Liver (tissue), 9 donors: ENCODE results near the gene MTCH1. TPM values are rescaled to one million over a fixed set of nuclear protein-coding genes. Genes with fewer than 3 reads are reported as not detected.

Experiments used
- DNase-seq: peaks from one replicate; pipeline ENCODE4 v3.0.0-alpha.2; 2017; ENCODE audit warnings: low spot score
- H3K27ac ChIP-seq, 2 donors: one replicate each; pipeline ENCODE4 v1.7.0; 2013; ENCODE audit warnings: inconsistent platforms in 2 of 2, low read length in 2 of 2, control low read depth in 1 of 2, low read depth in 1 of 2, mild to moderate bottlenecking in 1 of 2
- H3K27me3 ChIP-seq, 4 donors: one replicate each; pipeline versions ENCODE4 v1.6.1 to v1.7.0; 2013; ENCODE audit warnings: low read length in 3 of 4, inconsistent platforms in 1 of 4, mild to moderate bottlenecking in 1 of 4, moderate library complexity in 1 of 4; ENCODE audit not compliant: control insufficient read depth in 4 of 4, insufficient read depth in 4 of 4
- H3K36me3 ChIP-seq, 4 donors: one replicate each; pipeline versions ENCODE4 v1.6.1 to v1.7.0; 2013; ENCODE audit warnings: low read length in 3 of 4, mild to moderate bottlenecking in 3 of 4, low read depth in 1 of 4, moderate library complexity in 1 of 4; ENCODE audit not compliant: control insufficient read depth in 4 of 4, insufficient read depth in 3 of 4
- H3K4me1 ChIP-seq, 4 donors: one replicate each; pipeline versions ENCODE4 v1.6.1 to v1.7.0; 2013; ENCODE audit warnings: low read length in 3 of 4, mild to moderate bottlenecking in 3 of 4, moderate library complexity in 1 of 4; ENCODE audit not compliant: control insufficient read depth in 4 of 4, insufficient read depth in 4 of 4
- H3K4me3 ChIP-seq, 3 donors: one replicate each; pipeline versions ENCODE4 v1.6.1 to v1.7.0; 2013; ENCODE audit warnings: low read length in 3 of 3, control low read depth in 1 of 3, low read depth in 1 of 3, mild to moderate bottlenecking in 1 of 3
- H3K9ac ChIP-seq, 2 donors: one replicate each; pipeline ENCODE4 v1.7.0; 2013; ENCODE audit warnings: low read length in 2 of 2, mild to moderate bottlenecking in 2 of 2, moderate library complexity in 2 of 2, control low read depth in 1 of 2, low read depth in 1 of 2
- H3K9me3 ChIP-seq, 4 donors: one replicate each; pipeline versions ENCODE4 v1.6.1 to v1.7.0; 2013; ENCODE audit warnings: low read length in 3 of 4; ENCODE audit not compliant: control insufficient read depth in 4 of 4
- EGR1 ChIP-seq, 2 donors: IDR thresholded peaks; 2 replicates each; pipeline ENCODE4 v1.6.1; 2016 to 2018; ENCODE audit warnings: antibody characterized with exemption in 2 of 2, low read depth in 2 of 2
- FOXA1 ChIP-seq: IDR thresholded peaks from 2 replicates; pipeline ENCODE4 v1.6.1; 2016; ENCODE audit warnings: antibody characterized with exemption
- HNF4G ChIP-seq: IDR thresholded peaks from 2 replicates; pipeline ENCODE4 v1.6.1; 2016; ENCODE audit warnings: antibody characterized with exemption
- JUND ChIP-seq, 2 donors: IDR thresholded peaks; 2 replicates each; pipeline ENCODE4 v1.6.1; 2016; ENCODE audit warnings: antibody characterized with exemption in 2 of 2
- YY1 ChIP-seq: IDR thresholded peaks from 2 replicates; pipeline ENCODE4 v1.6.1; 2016; ENCODE audit warnings: antibody characterized with exemption, mild to moderate bottlenecking
- WGBS: extraction: QIAGEN DNeasy Blood & Tissue Kit; methylation state at CpG from one replicate; pipeline ENCODE4 v1.1.7; 2013; 5-methylcytosine and 5-hydroxymethylcytosine counted together
- polyA plus RNA-seq, 2 donors: library from polyadenylated mRNA; stranded (reverse) in 1 of 2; unstranded in 1 of 2; fragments of 200-250 nt in 1 of 2; fragments of >200 nt in 1 of 2; fragmentation: Nextera tagmentation in 1 of 2; extraction: Ambion mirVana in 1 of 2; gene quantifications; one replicate each; pipeline versions ENCODE4 v1.2.1 to v1.2.3, GENCODE V29; 2013 to 2015
- total RNA-seq, 2 donors: library from RNA; depleted of rRNA; stranded (reverse); fragments of >200 nt; gene quantifications; one replicate each; pipeline ENCODE4 v1.2.3, GENCODE V29; 2014
- TF ChIP-seq, protein P1 (sequence below): IDR thresholded peaks from 2 replicates; pipeline ENCODE4 v1.6.1; 2016; ENCODE audit warnings: antibody characterized with exemption, mild to moderate bottlenecking
- donor health status: healthy.
- donor health status: healthy.
- donor health status: healthy.
- donor health status: healthy.
- donor health status: healthy.

MTCH1 gene
- total and polyA plus RNA-seq, 4 donors: 61.5 to 79.6 (median 74.1) TPM

DNA sequence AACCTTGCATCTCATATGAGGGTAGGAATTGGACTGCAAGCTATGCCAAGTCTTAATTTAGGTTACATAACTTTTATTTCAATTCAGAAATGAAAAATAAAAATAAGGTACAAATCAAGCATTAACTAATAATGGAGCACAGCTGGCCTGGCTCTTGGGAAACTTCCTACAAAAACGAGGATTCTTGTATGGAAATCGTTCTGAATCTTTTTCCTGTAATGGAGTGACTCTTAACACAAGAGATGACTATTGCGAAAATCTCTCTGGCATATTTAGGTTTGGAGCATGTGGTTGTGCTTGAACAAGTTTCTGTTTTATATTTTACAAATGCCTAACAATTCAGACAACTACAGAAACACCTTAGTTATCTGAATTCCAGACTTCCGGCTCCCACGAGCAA, 65.5 kb downstream of the MTCH1 start:
- WGBS: 92% methylated on average over 5 of the region's 5 CpGs
- Histone ChIP-seq H3K9ac (no peak overlapping the region), H3K27me3 (no peaks in the 10 kb centered on the region), H3K27ac (no peak overlapping the region), H3K4me1 (no peaks in the 10 kb centered on the region), H3K9me3 (no peaks in the 10 kb centered on the region), H3K4me3 (no peak overlapping the region), H3K36me3 (peaks cover 5 to 66% (median 41%) of the 10 kb centered on the region in 4 donors)
- no peak for TF ChIP-seq EGR1 (IDR thresholded peaks at IDR 0.05; ENCODE audit: low read depth in 2 of 2)
- TF ChIP-seq JUND (IDR thresholded peaks at IDR 0.05): no peak
- no peak for TF ChIP-seq HNF4G
- DNase-seq: no peak

DNA sequence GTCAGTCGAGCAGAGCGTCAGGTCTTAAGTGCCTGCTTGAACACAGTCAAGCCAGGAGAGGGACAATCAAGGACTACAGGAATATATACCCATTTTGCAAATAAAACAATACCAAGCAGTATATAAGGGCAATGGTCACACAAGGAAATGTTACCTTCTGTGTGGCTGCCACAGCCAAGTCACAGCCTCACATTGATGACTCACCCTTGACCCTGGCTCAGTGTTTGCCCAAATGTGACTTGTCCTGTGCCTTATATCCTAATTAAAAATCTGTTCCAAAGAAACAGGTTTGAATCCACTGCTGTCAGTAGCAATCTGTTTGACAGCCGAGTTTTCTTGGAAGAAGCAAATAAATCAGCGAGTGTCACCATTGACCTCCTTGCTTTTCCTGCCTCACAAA, 65.9 kb downstream of the MTCH1 start:
- Histone ChIP-seq H3K4me1 (no peaks in the 10 kb centered on the region), H3K27me3 (no peaks in the 10 kb centered on the region), H3K9ac (no peak overlapping the region), H3K9me3 (no peaks in the 10 kb centered on the region), H3K36me3 (peaks cover 5 to 65% (median 40%) of the 10 kb centered on the region in 4 donors), H3K4me3 (no peak overlapping the region), H3K27ac (no peak overlapping the region)
- no peak for DNase-seq
- 93% methylated on average over 4 of the region's 4 CpGs for WGBS
- TF ChIP-seq, protein P1, sequence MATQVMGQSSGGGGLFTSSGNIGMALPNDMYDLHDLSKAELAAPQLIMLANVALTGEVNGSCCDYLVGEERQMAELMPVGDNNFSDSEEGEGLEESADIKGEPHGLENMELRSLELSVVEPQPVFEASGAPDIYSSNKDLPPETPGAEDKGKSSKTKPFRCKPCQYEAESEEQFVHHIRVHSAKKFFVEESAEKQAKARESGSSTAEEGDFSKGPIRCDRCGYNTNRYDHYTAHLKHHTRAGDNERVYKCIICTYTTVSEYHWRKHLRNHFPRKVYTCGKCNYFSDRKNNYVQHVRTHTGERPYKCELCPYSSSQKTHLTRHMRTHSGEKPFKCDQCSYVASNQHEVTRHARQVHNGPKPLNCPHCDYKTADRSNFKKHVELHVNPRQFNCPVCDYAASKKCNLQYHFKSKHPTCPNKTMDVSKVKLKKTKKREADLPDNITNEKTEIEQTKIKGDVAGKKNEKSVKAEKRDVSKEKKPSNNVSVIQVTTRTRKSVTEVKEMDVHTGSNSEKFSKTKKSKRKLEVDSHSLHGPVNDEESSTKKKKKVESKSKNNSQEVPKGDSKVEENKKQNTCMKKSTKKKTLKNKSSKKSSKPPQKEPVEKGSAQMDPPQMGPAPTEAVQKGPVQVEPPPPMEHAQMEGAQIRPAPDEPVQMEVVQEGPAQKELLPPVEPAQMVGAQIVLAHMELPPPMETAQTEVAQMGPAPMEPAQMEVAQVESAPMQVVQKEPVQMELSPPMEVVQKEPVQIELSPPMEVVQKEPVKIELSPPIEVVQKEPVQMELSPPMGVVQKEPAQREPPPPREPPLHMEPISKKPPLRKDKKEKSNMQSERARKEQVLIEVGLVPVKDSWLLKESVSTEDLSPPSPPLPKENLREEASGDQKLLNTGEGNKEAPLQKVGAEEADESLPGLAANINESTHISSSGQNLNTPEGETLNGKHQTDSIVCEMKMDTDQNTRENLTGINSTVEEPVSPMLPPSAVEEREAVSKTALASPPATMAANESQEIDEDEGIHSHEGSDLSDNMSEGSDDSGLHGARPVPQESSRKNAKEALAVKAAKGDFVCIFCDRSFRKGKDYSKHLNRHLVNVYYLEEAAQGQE: no peak
- TF ChIP-seq FOXA1 (no peak), EGR1 (IDR thresholded peaks at IDR 0.05; ENCODE audit: low read depth in 2 of 2) (no peak), JUND (IDR thresholded peaks at IDR 0.05) (peak in 1 of 2 donors; percentile 41), YY1 (no peak)

Other genes starting within 250 kb of the MTCH1 start
- under 1 TPM; 0.42 to 0.47 TPM for gene CPNE5, start 146.8 kb downstream of the MTCH1 start, total RNA-seq
- gene CPNE5, start 146.8 kb downstream of the MTCH1 start, polyA plus RNA-seq: 1 to 10 TPM in 1 of 2 donors, under 1 TPM in 1; 0.24 to 1.1 TPM
- 10 to 100 TPM; 19.8 to 20.8 TPM for gene PPIL1, start 111.4 kb downstream of the MTCH1 start, total RNA-seq
- gene PPIL1, start 111.4 kb downstream of the MTCH1 start, polyA plus RNA-seq: 10 to 100 TPM; 15.8 to 23.9 TPM
- 10 to 100 TPM; 23.7 to 27.2 TPM for gene C6orf89, start 100.2 kb downstream of the MTCH1 start, total RNA-seq
- gene C6orf89, start 100.2 kb downstream of the MTCH1 start, polyA plus RNA-seq: 10 to 100 TPM; 14.0 to 18.4 TPM
- under 1 TPM in 1 of 2 donors, not detected in 1; 0.25 TPM for gene PI16, start 31.5 kb downstream of the MTCH1 start, total RNA-seq
- gene PI16, start 31.5 kb downstream of the MTCH1 start, polyA plus RNA-seq: under 1 TPM; 0.12 to 0.24 TPM
- 10 to 100 TPM; 12.4 to 24.4 TPM for gene FGD2, start 19.5 kb upstream of the MTCH1 start, total RNA-seq
- 1 to 10 TPM; 4.6 to 5.8 TPM for gene FGD2, start 19.5 kb upstream of the MTCH1 start, polyA plus RNA-seq
- gene PIM1, start 184.0 kb upstream of the MTCH1 start, total RNA-seq: 100 to 1,000 TPM in 1 of 2 donors, 10 to 100 TPM in 1; 10.9 to 141 TPM
- 10 to 100 TPM in 1 of 2 donors, 1 to 10 TPM in 1; 5.5 to 10.4 TPM for gene PIM1, start 184.0 kb upstream of the MTCH1 start, polyA plus RNA-seq